ENCODE results near the gene ERVFRD-1.

ERVFRD-1 gene

DNA sequence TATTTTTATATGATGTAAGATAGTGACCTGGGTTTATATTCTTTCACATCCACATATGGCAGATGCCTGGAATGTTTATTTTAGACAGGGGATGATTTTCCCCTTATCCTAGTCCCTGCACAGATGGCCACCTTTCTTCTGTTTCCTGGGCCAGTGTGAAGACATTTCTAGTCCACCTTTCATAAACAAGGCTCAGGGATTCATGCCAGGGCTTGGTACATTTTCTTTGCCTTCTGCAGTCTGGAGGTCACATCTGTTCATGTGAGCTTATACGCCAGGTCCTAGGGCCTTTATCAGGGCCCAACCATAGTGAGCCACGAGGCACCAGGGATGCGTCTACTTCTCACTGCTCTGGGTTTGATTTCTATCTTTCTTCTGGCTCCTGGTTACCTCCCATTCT is 38.0 kb upstream of the ERVFRD-1 start:
- no peak overlapping the region for H3K4me3 ChIP-seq (ENCODE audit: low read depth, low read length)
- TF ChIP-seq, protein P1, sequence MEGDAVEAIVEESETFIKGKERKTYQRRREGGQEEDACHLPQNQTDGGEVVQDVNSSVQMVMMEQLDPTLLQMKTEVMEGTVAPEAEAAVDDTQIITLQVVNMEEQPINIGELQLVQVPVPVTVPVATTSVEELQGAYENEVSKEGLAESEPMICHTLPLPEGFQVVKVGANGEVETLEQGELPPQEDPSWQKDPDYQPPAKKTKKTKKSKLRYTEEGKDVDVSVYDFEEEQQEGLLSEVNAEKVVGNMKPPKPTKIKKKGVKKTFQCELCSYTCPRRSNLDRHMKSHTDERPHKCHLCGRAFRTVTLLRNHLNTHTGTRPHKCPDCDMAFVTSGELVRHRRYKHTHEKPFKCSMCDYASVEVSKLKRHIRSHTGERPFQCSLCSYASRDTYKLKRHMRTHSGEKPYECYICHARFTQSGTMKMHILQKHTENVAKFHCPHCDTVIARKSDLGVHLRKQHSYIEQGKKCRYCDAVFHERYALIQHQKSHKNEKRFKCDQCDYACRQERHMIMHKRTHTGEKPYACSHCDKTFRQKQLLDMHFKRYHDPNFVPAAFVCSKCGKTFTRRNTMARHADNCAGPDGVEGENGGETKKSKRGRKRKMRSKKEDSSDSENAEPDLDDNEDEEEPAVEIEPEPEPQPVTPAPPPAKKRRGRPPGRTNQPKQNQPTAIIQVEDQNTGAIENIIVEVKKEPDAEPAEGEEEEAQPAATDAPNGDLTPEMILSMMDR (IDR thresholded peaks at IDR 0.05; ENCODE audit: low read depth, low read length, missing control alignments): no peak
- in situ Hi-C loops (cut with HindIII; ENCODE audit: low sequenced_read_pairs): no loop called here
- DNase-seq (ENCODE audit: low read depth): no peak

DNA sequence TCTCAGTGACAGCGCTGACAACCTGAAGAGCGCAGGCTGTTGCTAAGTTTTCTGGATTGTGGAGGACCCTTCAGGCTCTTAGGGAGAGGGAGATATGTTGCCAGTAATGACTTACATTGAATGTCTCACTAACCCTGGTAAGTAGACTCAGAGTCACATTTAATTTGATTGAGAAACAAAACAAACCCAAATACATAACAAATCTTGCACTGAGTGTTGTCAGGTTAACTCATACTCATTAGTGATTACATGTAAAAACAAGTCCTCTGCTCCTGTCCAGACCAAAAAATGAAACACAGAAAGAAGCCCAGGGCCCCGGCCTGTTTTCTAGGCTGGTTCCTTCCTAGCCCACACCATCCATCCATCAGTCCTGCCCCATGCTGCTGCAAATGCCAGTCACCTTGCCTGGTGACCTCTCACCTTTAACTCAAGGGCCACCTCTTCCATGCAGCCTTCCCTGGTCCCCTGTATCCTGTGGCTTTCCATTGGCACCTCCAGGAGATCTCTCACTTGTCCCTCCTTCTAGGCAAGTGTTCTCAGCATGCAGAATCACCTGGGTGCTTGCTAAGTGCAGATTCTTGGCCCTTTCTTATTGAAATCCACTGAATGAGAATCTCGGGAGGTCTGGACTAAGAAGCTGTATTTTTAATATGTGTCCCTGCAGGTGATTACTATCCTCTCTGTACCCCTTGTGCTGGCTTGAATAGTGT is 34.7 kb upstream of the ERVFRD-1 start:
- no peak for DNase-seq (ENCODE audit: low read depth)
- H3K4me3 ChIP-seq (ENCODE audit: low read depth, low read length): no peak overlapping the region
- TF ChIP-seq, protein P1 (IDR thresholded peaks at IDR 0.05; ENCODE audit: low read depth, low read length, missing control alignments): no peak
- in situ Hi-C loops (cut with HindIII; ENCODE audit: low sequenced_read_pairs): no loop called here

DNA sequence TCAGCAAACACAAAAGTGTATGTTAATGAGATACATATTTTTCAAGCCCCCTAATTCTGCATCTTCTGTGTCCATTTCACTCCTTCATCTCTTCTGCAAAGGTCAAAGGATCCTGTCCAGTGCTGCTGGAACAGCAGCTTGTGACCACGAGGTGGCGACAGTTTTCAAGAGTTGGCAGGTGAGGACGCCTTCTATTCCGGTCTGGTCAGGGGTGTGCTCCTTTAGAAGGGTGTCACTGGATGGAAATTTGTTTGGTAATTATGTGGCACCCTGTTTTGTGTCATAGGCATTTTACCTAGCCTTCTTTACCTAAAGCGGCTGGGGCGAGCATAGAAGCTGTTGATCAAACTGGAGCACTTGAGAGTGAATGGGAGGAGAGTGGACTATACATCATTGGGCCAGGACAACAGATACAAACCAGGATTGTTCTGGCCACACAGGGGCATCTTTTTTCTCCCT is 32.9 kb upstream of the ERVFRD-1 start:
- no peak overlapping the region for H3K4me3 ChIP-seq (ENCODE audit: low read depth, low read length)
- in situ Hi-C loops (cut with HindIII; ENCODE audit: low sequenced_read_pairs): no loop called here
- TF ChIP-seq, protein P1 (IDR thresholded peaks at IDR 0.05; ENCODE audit: low read depth, low read length, missing control alignments): peak; percentile 90
- peak; percentile 53 for DNase-seq (ENCODE audit: low read depth)

DNA sequence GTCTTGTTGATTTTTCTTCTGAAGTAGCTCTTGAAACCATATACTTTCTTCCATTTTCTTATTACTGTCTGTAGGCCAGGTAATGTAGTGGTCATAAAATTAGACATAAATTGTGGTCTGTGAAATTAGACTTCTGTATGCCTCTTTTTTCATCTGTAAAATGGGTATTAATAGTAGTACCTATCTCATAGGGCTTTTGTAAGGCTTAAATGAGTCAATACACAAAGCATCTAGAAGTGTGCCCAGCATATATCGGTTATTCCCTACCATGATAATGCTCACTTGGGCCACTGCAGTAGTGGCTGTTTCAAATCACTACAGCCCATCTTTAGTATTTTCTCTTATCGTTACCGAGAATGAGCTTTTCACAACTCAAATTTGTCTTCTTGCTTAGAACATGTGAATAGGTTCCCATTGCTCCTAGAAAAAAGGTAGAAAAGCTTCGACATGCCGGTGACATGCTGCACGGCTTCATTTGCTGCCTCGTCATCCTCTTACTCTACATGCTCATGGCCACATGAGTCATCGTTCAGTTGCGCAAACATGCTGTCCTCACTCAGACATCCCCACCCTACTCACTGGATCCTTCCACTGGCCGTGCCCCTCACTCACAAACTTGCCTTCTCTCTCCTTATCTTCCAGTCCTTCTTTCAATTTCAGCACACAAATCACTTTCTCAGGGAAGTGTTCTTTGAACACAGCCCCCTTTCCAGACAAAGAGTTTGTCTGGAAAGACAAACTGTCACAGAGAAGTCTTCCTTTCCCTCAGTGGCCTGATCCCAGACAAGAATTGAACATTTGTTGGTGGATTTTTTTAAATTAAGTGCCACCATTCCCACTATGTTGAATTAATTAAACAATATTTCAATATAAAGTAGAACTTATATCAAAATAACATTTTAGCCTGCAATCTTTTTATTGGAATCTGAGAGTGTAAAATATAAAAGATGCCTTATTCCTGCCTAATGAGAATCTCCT is 32.2 kb upstream of the ERVFRD-1 start:
- in situ Hi-C loops (cut with HindIII; ENCODE audit: low sequenced_read_pairs): no loop called here
- DNase-seq (ENCODE audit: low read depth): no peak
- H3K4me3 ChIP-seq (ENCODE audit: low read depth, low read length): no peak overlapping the region
- TF ChIP-seq, protein P1 (IDR thresholded peaks at IDR 0.05; ENCODE audit: low read depth, low read length, missing control alignments): no peak

DNA sequence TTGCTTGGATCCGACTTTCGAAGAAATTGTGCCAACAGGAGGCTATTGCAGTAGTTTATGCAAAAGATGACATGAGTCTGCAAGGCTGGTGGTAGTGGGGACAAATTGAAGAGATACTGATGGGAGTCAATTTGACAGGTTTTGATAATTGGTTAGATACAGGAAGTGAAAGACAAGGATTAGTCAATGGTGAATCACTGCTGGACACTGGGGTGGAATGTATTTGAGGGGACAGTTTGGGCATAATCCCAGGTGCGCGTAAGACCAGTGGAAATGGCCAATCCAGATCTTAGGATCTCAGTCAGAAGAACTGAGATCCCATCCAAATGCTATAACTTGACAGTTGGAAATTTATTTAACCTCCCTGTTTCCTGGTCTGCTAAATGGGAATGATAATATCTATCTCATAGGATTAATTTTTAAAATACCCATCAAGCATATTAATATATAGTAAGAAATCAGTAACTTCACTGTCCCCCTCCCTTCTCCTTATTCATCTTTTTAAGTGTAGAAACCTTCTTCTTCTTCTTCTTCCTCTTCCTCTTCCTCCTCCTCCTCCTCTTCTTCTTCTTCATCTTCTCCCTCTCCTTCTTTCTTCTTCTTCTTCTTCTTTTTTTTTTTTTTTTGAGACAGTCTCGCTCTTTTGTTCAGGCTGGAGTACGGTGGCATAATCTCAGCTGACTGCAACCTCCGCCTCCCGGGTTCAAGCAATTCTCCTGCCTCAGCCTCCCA is 30.9 kb upstream of the ERVFRD-1 start:
- H3K4me3 ChIP-seq (ENCODE audit: low read depth, low read length): no peak overlapping the region
- TF ChIP-seq, protein P1 (IDR thresholded peaks at IDR 0.05; ENCODE audit: low read depth, low read length, missing control alignments): no peak
- DNase-seq (ENCODE audit: low read depth): no peak
- in situ Hi-C loops (cut with HindIII; ENCODE audit: low sequenced_read_pairs): no loop called here

DNA sequence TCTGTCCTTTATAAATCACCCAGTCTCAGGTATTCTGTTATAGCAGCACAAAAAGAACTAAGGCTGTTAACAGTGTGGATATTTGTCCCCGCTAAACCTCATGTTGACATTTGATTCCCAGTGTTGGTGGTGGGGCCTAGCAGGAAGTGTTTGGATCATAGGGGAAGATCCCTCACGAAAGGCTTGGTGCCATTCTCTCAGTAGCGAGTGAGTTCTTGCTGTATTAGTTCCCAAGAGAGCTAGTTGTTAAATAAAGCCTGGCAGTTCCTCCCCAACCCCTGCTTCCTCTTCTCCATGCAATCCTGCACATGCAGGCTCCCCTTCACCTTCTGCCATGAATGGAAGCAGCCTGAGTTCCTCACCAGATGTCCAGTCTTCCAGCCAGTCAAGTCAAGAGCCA is 29.8 kb upstream of the ERVFRD-1 start:
- no peak for DNase-seq (ENCODE audit: low read depth)
- in situ Hi-C loops (cut with HindIII; ENCODE audit: low sequenced_read_pairs): no loop called here
- H3K4me3 ChIP-seq (ENCODE audit: low read depth, low read length): no peak overlapping the region
- TF ChIP-seq, protein P1 (IDR thresholded peaks at IDR 0.05; ENCODE audit: low read depth, low read length, missing control alignments): no peak

Measured in astrocyte of the cerebellum (primary cell).